VCaP (cell line): Measurements from ENCODE around the gene TOMM34.

Experiments
- H3K27ac ChIP-seq: fragments of 450-650 bp; 2 replicates; pipeline ENCODE4 v1.5.1; 2017
- TF ChIP-seq, protein P1 (sequence below): fragments of 450-650 bp; conservative IDR thresholded peaks from 2 replicates; pipeline ENCODE4 v1.5.1; 2017; ENCODE audit warnings: mild to moderate bottlenecking, moderate library complexity

Gene TOMM34

DNA sequence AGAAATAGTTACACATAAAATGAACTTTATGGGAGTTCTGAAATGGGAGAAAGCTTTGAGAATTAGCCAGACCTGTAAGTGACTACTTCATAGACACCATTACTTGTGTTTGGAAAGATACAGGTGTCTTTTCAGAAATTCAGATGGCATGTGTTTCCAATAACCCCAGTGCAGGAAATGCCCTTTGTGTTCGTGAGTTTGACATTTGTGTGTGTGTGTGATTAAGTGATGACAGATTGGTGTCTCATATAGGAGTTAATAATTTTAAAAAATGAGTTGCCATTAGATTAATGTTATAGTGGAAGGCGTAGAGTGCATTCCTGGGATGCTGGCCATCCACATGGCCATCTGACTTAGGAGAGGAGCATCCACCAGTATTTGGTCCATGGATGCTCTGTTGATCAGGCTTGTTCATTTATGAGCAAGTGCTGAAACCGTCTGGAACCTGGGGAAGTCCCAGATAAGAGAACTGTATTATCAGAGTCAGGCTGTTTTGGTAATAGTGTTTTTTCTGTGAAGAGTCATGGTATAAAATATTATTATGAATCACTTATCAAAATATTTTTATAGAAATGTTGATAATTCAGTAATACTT is 9.2 kb upstream of the TOMM34 start:
- H3K27ac ChIP-seq: no peak overlapping the region
- TF ChIP-seq, protein P1, sequence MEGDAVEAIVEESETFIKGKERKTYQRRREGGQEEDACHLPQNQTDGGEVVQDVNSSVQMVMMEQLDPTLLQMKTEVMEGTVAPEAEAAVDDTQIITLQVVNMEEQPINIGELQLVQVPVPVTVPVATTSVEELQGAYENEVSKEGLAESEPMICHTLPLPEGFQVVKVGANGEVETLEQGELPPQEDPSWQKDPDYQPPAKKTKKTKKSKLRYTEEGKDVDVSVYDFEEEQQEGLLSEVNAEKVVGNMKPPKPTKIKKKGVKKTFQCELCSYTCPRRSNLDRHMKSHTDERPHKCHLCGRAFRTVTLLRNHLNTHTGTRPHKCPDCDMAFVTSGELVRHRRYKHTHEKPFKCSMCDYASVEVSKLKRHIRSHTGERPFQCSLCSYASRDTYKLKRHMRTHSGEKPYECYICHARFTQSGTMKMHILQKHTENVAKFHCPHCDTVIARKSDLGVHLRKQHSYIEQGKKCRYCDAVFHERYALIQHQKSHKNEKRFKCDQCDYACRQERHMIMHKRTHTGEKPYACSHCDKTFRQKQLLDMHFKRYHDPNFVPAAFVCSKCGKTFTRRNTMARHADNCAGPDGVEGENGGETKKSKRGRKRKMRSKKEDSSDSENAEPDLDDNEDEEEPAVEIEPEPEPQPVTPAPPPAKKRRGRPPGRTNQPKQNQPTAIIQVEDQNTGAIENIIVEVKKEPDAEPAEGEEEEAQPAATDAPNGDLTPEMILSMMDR: no peak

- TF ChIP-seq, protein P1: no peak
- H3K27ac ChIP-seq: peak overlapping the region; percentile 77
Observed at GRCh38 chr20:44967207-44967807, 7.1 kb upstream of the TOMM34 start.

DNA sequence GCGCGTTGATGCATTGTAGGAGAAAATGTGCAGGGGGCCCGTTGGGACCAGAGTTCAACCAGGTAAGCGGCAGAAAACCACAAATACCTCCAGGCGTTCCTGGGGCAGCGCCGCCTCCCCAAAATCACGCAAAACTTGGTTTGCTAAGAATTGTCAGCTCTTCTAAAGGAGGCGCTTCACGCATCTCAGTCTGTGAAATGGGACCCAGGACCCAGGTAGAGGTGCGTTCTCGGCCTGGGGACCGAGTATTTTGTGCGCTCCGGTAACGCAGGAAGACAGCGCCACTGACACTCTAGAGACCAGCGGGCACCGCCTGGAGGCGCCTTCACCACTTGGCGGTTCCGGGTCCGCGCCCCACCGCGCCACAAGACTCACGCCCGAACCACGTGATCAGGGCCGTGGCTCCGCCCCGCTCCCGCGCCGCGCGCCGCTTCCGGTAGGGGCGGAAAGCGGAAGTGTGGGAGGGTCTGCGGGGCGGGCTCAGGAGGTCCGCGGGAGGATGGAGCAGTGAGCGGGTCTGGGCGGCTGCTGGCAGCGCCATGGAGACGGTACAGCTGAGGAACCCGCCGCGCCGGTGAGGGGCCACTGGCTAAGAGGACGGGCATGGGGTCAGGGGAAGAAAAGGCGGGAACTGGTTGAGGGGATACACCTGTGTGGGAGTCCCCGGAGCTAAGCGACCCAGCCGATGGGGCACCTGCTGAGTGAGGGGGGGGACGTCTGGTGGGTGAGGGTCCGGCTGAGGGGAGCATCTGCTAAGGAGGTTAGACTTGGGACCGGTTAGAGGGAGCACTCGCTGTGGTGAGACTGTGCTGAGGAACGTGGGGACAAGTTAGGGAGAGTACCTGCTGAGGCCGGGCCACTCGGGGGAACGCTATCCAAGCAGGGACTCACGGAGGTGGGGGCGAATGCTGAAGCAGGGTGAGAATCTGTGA is 6.1 kb upstream of the TOMM34 start, which contains the start of gene STK4:
Gene STK4 (plus strand): TSS at position 483 of the 932 bp plus-strand sequence. CDS start 57 bp downstream, at position 540.
- H3K27ac ChIP-seq: peak within 1 kb of the TSS; percentile 77
- TF ChIP-seq, protein P1: peak; percentile 74

GRCh38 chr20:44965651-44966029 is 5.4 kb upstream of the TOMM34 start:
- H3K27ac ChIP-seq: peak overlapping the region; percentile 77
- TF ChIP-seq, protein P1: no peak

DNA sequence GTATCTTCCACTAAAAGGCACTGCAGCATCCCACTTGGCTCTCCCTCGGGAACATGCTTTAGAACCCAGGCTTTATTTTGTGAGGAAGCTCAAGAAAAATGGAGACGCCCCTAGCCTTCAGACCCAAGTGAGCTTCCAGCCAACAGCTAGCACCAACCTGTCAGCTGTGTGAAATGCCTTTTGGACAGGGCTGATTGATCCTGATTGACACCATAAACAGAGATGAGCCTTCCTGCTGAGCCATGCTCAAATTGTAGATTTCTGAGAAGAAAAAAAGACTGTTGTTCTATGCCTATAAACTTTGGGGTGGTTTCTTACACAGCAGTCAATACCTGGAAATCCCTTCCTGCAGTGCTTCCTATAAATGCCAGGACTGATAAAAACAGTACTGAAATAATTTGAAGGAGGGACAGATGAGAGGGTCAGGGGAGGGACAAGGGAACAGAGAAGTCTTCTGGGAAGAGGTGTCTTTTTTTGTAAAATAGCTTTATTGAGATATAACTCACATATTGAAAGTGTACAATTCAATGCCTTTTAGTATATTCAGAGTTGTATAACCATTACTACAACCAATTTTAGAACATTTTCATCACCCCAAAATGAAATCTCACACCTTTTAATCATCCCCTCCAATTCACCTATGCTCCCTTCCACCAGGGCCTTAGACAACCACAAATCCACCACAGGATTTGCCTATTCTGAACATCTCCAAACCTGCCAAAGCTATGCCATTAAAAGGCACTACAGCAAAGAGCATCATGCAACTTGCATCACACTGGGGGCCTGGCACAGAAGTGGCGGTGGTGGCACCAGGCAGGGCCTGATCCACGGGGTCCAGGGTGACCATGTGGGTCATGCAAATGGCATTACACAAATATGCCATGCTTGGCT is 3.4 kb upstream of the TOMM34 start:
- TF ChIP-seq, protein P1: no peak
- no peak overlapping the region for H3K27ac ChIP-seq

DNA sequence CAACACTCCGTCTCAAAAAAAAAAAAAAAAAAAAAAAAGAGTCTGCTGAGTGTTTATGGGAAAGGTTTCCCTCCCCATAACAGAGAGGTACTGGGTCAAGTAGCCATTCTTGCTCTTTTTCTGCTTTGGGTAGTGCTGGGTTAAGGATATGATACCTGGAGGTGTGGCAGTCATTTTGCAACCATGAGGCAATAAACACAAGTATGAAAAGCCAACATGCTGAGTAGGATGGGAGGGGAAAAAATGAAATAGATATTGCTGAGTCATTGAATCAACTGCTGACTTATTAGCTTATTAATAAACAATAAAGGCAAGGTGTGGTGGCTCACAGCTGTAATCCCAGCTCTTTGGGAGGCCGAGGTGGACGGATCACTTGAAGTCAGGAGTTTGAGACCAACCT is 2.3 kb upstream of the TOMM34 start:
- TF ChIP-seq, protein P1: no peak
- H3K27ac ChIP-seq: no peak overlapping the region
